GM19455 (cell line): Measurements from ENCODE around the gene GSTM3.

ENCODE experiments used
- ATAC-seq: cut with Tn5 transposase; IDR thresholded peaks from one replicate; pipeline ENCODE4 v1.9.1; 2021; ENCODE audit not compliant: unreplicated experiment

The GSTM3 gene

DNA sequence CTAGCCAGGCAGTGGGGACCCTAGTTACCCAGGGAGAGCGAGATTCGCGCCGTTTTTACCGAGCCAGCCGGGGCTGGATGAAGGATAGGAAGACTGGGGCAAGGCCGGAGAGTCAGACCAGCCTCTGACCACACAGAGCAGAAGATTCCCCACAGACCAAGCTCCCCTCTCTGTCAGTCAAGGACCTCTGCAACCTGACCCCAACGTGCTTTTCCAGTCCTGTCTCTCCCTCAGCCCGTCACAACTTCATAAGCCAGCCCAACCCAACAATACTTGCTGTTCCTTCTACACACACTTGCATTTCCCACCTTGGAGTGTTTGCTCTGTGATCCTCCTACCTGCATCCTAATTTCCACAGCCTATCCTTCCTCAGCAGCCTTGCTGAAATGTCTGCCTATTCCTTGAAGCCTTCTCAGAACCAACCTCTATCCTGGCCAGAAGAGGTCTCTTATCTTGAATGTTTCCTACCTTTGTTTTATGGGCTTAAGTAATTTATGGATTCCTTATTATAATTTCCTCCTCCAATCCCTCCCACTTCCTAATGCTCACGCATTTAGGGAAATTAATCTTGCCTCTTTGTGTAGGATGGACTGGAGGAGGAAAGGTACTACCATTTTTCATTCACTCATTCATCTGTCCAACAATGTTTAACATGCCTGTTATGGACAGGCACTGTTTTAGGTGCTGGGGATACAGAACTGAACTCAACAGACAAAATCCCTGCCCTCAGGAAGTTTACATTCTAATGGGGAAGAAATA lies at the start of gene GSTM3:
Gene GSTM3, minus strand, starts transcription at position 424 of the 759 bp plus-strand sequence. CDS start 751 bp downstream, outside the sequence.
- ATAC-seq: no peak

GRCh38 chr1:109790329-109790728 lies 49.5 kb upstream of the GSTM3 start:
- ATAC-seq: no peak

DNA sequence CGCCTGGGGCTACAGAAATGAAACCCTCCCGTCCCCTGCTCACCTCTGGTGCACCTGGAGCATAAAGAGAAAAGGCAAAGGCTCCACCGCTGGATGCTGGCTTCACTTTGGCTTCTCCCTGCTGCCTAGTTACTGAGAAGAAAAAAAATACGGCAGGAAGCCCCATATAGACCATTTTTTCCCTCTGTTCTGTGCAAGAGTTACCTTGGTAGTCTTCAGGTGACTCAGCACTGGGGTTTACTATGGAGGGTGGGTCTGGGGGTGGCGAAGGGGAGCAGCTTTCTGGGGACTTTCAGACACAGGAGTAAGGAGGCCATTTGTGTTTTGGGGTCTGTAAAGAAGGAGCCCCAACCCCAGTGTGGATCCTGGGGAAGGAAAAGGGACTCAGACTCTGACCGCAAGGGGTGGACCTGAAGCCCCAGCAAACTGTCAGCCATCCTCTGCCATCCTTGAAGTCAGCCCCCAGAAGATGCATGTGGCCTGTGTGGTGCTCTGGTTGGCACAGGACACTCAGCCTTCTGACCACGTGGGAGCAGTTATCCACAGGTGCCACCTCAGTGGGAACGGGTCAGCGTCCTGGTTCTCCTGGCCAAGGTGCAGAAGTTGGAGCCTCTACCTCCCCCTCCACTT lies 48.8 kb upstream of the GSTM3 start:
- no peak for ATAC-seq

DNA sequence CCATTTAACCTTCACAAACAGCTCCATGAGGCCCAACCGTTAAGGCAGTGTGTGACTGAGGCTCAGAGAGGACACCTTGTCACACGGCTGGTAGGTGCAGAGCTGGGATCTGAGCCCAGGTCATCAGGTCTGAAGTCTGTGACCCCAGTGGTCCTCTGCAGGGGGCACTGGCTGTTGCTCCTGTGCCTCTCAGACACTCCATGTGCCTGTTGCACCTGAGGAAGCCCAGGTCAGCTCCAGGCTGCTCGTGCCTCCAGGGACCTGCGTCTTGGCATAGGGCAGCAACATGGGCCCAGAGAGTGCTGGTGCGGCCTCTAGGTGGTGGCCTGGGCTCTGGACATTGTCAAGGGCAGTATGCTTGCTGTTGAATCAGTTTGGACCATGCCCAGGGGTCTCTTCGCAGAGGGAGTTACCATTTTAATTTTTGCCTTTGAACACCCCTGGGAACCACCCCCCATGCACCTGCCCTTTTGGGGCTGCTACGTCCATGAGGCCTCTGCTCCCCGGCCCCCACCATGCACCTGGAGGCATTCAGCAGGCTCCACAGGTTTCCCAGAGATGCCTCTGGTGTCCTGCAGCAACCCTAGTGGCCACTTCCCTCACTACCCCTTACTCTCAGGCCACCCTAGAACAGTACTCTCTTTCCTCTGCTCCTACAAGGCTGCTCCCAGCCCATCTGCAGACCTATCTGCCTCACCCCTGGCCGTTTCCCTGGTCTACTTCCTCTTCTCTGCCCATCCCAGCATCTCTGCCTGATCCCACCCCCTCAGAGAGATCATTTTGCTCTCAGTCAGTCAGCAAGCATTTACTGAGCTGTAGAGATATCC lies 48.1 kb upstream of the GSTM3 start:
- ATAC-seq: no peak

GRCh38 chr1:109787845-109788601 lies 47.2 kb upstream of the GSTM3 start:
- ATAC-seq: no peak

DNA sequence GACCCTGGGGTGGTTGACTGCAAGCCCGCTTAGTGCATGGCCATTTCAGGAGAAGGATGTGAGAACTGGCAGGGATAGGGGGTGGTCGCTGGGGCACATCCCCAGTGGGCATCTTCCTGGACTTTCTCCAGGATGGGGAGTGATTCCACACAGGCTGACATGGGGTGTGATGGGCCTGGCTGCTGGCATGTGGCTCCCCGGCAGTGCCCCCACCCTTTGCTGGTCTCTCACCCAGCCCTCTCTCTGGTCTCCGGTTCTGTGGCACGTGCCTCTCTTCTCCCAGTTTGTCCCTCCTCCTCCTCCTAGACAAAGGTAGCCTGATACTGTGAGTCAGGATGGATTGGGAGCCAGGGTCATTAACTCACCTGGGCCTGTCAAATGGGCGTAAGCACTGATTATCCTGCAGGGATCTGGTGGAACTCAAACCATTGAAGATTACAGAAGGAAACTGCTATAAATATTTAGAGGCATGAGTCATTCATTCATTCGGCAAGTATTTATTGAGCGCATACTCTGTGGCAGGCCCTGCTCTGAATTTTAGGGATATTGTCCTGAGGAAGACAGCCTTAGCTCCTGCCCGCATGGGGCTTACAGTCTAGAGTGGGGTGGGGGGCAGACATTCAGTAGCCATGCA lies 46.5 kb upstream of the GSTM3 start:
- ATAC-seq: no peak

DNA sequence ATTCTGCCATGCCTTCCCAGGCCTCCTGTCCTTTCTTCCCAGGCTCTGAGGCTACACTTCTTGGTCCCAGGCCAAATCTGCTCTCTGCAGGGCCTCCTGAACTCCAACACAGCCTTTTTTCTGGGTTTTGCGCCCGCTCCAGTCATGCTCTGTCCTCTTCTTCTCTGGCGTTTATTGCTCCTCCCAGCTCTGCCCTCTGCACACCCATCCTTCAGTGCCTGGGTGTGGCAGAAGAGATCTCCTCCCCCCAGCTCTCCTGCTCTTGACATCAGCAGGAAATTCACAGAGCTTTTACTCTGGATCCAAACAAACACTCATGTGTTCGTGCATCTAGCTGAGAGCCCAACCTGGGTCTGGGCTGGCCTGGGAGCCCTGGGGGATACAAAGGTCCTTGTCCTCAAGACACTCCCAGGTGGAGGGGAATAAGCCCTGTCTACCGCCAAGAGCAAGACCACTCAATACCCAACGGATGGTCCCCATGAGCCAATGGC lies 45.7 kb upstream of the GSTM3 start:
- no peak for ATAC-seq

GRCh38 chr1:109786112-109786480 lies 45.3 kb upstream of the GSTM3 start:
- ATAC-seq: no peak

- no peak for ATAC-seq
Observed at GRCh38 chr1:109785446-109786111, 44.7 kb upstream of the GSTM3 start.

DNA sequence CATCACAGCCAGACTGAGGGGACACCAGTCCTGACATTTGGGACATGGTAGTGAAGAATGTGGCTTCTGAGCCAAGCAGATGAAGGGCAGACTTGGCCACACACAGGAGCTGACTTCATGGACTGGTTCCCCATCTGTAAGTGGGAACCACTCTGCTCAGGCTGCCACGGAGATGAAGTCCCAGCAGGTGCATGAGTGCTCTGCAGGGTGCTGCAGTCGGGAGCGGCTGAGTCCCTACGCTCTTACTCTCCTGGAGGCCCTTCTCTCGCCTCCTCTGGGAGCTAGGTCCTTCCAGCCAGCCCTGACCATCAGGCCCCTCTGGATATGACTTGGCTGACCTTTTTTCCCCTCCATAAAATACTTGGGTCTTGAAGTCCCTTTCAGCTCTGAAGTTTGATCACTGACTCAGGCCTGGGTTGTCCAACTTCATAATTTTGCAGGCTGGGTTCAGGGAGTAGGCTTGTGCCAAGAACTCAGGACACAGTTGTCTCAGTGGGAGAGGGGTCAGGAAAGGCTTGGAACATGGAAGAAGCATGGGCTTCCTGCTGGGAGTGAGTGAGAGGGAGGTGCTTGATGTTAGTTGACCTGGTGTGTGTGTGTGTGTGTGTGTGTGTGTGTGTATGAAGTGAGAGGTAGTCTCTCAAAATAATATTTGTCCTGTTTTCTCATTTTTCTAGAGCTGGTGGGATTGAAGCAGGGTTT lies 43.9 kb upstream of the GSTM3 start:
- ATAC-seq: no peak

GRCh38 chr1:109783436-109783835 lies 42.6 kb upstream of the GSTM3 start:
- no peak for ATAC-seq

GRCh38 chr1:109782927-109783326 lies 42.1 kb upstream of the GSTM3 start:
- no peak for ATAC-seq

- no peak for ATAC-seq
Observed at GRCh38 chr1:109782514-109782913, 41.7 kb upstream of the GSTM3 start.

GRCh38 chr1:109781806-109782205 lies 41.0 kb upstream of the GSTM3 start:
- ATAC-seq: no peak

DNA sequence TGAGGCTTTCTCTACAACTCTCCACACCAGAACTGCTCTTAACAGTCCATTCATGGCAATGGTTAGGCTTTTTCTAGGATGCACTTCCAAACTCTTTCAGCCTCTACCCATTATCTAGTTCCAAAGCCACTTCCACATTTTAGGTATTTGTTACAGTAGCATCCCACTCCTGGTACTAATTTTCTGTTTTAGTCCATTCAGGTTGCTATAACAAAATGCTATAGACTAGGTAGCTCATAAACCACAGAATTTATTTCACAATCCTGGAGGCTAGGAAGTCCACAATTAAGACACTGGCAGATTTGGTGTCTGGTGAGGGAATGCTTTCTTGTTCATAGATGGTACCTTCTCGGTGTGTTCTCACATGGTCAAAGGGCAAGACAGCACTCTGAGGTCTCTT lies 40.1 kb upstream of the GSTM3 start:
- ATAC-seq: no peak

- no peak for ATAC-seq
Observed at GRCh38 chr1:109777980-109778625, 37.3 kb upstream of the GSTM3 start.

DNA sequence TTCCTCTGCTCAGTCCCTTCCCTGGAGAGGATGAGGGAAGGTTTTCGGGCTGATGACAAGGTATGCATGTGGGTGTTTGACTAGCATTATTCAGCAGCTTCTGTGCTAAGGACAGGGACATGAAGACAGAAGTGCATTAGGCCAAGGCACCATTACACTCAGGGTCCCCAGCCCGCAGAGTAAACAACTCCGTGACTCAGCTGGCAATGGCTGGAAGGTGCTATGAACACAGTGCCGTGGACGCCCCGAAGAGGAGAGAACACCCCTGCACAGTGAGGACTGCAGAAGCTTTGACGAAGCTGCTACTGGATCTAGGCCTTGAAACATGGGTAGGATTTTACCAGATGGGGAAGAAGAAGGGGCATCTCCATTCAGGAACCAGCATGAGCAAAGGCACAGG lies 36.6 kb upstream of the GSTM3 start:
- ATAC-seq: no peak

DNA sequence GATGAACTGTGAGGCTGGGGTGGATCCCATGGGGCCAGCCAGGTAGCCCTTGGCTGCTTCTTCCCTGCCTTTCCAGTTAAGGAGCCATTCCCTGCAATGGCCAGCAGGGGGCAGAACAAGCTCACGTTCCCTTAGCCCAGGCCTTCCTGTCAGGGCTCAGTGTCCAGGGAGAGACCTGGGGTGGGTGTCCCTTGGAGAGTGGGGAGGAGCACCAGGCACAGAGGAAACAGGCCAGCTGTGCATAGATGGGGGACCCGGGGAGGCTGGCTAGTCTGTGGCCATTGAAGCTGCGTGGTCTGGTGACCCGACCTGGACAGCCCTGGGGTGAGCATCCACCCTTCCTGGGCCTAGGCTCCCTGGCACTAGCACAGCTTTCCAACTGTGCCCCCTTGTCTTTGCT lies 36.1 kb upstream of the GSTM3 start:
- ATAC-seq: no peak
